ENCODE results near the gene RPS5.
"Not testable (repeated sequence)": the region's sequence is repeated elsewhere in the genome, so short reads cannot be mapped to it uniquely, and the experiment has no call there.

The RPS5 gene

GRCh38 chr19:58407658-58408151, 20.6 kb downstream of the RPS5 start:
- no peak for DNase-seq

GRCh38 chr19:58408152-58409009, 21.3 kb downstream of the RPS5 start, which contains the start of gene ZNF584:
Gene ZNF584, plus strand, starts transcription at chr19:58408649. Its CDS starts 499 bp downstream, at chr19:58409148.
- DNase-seq, result peak; percentile 93 to 98

GRCh38 chr19:58409010-58409790, 22.1 kb downstream of the RPS5 start:
- DNase-seq, result peak; percentile 34 to 69

- no peak for DNase-seq
Observed at GRCh38 chr19:58416604-58417003, 29.5 kb downstream of the RPS5 start.

- no peak for DNase-seq
Observed at GRCh38 chr19:58417071-58417470, 30.0 kb downstream of the RPS5 start.

- no peak for DNase-seq
Observed at GRCh38 chr19:58428617-58429016, 41.5 kb downstream of the RPS5 start.

GRCh38 chr19:58429745-58430144, 42.7 kb downstream of the RPS5 start:
- no peak for DNase-seq

GRCh38 chr19:58434217-58434616, 47.1 kb downstream of the RPS5 start:
- no peak for DNase-seq

GRCh38 chr19:58439576-58440554, 52.8 kb downstream of the RPS5 start, which contains the start of gene ZNF132:
Gene ZNF132, minus strand, starts transcription at chr19:58440153. Its CDS starts 332 bp downstream, at chr19:58439821.
- DNase-seq, result peak; percentile 99

- no peak for DNase-seq
Observed at GRCh38 chr19:58440556-58440955, 53.5 kb downstream of the RPS5 start.

- not testable (repeated sequence) for DNase-seq
Observed at GRCh38 chr19:58442986-58443385, 55.9 kb downstream of the RPS5 start.
